GM23248 (cell line): Measurements from ENCODE around the gene TIPIN. TPM values are rescaled to one million over a fixed set of nuclear protein-coding genes. Genes with fewer than 3 reads are reported as not detected.
"Not testable (repeated sequence)": the region's sequence is repeated elsewhere in the genome, so short reads cannot be mapped to it uniquely, and the experiment has no call there.

Experiments used
- DNase-seq: peaks from one replicate; pipeline ENCODE4 v3.0.0-alpha.2; 2015
- H2AFZ ChIP-seq: fragments of 200-600 bp; sonication (generic); 2 replicates; pipeline ENCODE4 v1.6.1; 2016; ENCODE audit warnings: antibody characterized with exemption
- H3F3A ChIP-seq: fragments of 200-600 bp; sonication (generic); 2 replicates; pipeline ENCODE4 v1.6.1; 2016; ENCODE audit warnings: mild to moderate bottlenecking, antibody characterized with exemption, mixed run types; ENCODE audit not compliant: insufficient read depth
- H3K27ac ChIP-seq: fragments of 200-600 bp; sonication (generic); 2 replicates; pipeline ENCODE4 v1.5.1; 2016; ENCODE audit warnings: mild to moderate bottlenecking
- H3K27me3 ChIP-seq: fragments of 200-600 bp; sonication (generic); replicated peaks from 2 replicates; pipeline ENCODE4 v1.6.1; 2016; ENCODE audit warnings: mild to moderate bottlenecking; ENCODE audit not compliant: insufficient read depth
- H3K36me3 ChIP-seq: fragments of 200-600 bp; sonication (generic); 2 replicates; pipeline ENCODE4 v1.6.1; 2016; ENCODE audit warnings: low read depth, mild to moderate bottlenecking
- H3K4me1 ChIP-seq: fragments of 200-600 bp; sonication (generic); 2 replicates; pipeline ENCODE4 v1.6.1; 2016; ENCODE audit warnings: mild to moderate bottlenecking; ENCODE audit not compliant: insufficient read depth
- H3K4me2 ChIP-seq: fragments of 200-600 bp; sonication (generic); one replicate; pipeline ENCODE4 v1.6.1; 2016; ENCODE audit warnings: mild to moderate bottlenecking; ENCODE audit not compliant: unreplicated experiment
- H3K4me3 ChIP-seq: fragments of 200-600 bp; sonication (generic); 2 replicates; pipeline ENCODE4 v1.5.1; 2016; ENCODE audit warnings: mild to moderate bottlenecking
- H3K79me2 ChIP-seq: fragments of 200-600 bp; sonication (generic); 2 replicates; pipeline ENCODE4 v1.6.1; 2016; ENCODE audit warnings: mild to moderate bottlenecking; ENCODE audit not compliant: insufficient read depth
- H3K9ac ChIP-seq: fragments of 200-600 bp; sonication (generic); 2 replicates; pipeline ENCODE4 v1.6.1; 2016; ENCODE audit warnings: mild to moderate bottlenecking
- H3K9me2 ChIP-seq: fragments of 200-600 bp; sonication (generic); 2 replicates; pipeline ENCODE4 v1.6.1; 2016; ENCODE audit warnings: mixed run types, mild to moderate bottlenecking, moderate library complexity; ENCODE audit not compliant: insufficient read depth
- H3K9me3 ChIP-seq: fragments of 200-600 bp; sonication (generic); one replicate; pipeline ENCODE4 v1.6.1; 2017; ENCODE audit warnings: low read depth
- H4K20me1 ChIP-seq: fragments of 200-600 bp; sonication (generic); 2 replicates; pipeline ENCODE4 v1.6.0; 2016; ENCODE audit not compliant: insufficient read depth
- EZH2 ChIP-seq: fragments of 200-600 bp; sonication (generic); IDR thresholded peaks from 2 replicates; pipeline ENCODE4 v1.6.1; 2018; ENCODE audit warnings: antibody characterized with exemption, mild to moderate bottlenecking; ENCODE audit not compliant: insufficient read depth, poor library complexity, severe bottlenecking
- EZH2phosphoT487 ChIP-seq: fragments of 200-600 bp; sonication (generic); IDR thresholded peaks from 2 replicates; pipeline ENCODE4 v1.6.1; 2018; ENCODE audit warnings: antibody characterized with exemption, moderate library complexity, mild to moderate bottlenecking, low read depth; ENCODE audit not compliant: insufficient read depth
- WGBS, 2 experiments: methylation state at CpG; one replicate each; pipeline ENCODE4 v1.1.6; 2015 to 2017; ENCODE audit warnings: low lambda C conversion rate in 2 of 2, low coverage in 1 of 2; ENCODE audit errors: missing lambda C conversion rate in 2 of 2; 5-methylcytosine and 5-hydroxymethylcytosine counted together
- in situ Hi-C: fragments of 300-500 bp; cut with MboI; formaldehyde crosslinking; loops from 2 replicates; pipeline ENCODE4 v1.15.0; 2020
- polyA plus RNA-seq: library from polyadenylated mRNA; unstranded; fragments of >200 nt; fragmentation: Nextera tagmentation; extraction: Ambion mirVana; gene quantifications from 2 replicates; pipeline ENCODE4 v1.2.1, GENCODE V29; 2016
- total RNA-seq: library from RNA; depleted of rRNA; stranded (reverse); fragments of >200 nt; shearing (Covaris generic); gene quantifications from 2 replicates; pipeline ENCODE4 v1.2.3, GENCODE V29; 2014

Gene TIPIN
- total and polyA plus RNA-seq, 2 experiments from 2014 or later = 4.6 to 9.6 TPM

- in situ Hi-C loops = no loop called here
- no peak overlapping the region for H2AFZ ChIP-seq
- no peaks in the 10 kb centered on the region for H3K27me3 ChIP-seq
- no peak overlapping the region for H3K27ac ChIP-seq
- WGBS, 2 experiments = 80 to 96% methylated on average over 2 of the region's 2 CpGs
- H4K20me1 ChIP-seq = no peaks in the 10 kb centered on the region
- no peaks in the 10 kb centered on the region for H3K79me2 ChIP-seq
- H3K4me1 ChIP-seq = no peaks in the 10 kb centered on the region
- H3K9ac ChIP-seq = no peak overlapping the region
- TF ChIP-seq EZH2 (no peak), EZH2phosphoT487 (no peak)
- no peaks in the 10 kb centered on the region for H3F3A ChIP-seq
- no peak overlapping the region for H3K4me3 ChIP-seq
- no peak for DNase-seq
- no peaks in the 10 kb centered on the region for H3K9me2 ChIP-seq
- H3K4me2 ChIP-seq = no peak overlapping the region
- H3K36me3 ChIP-seq = peaks cover 6% of the 10 kb centered on the region; the same call in 1 of the 2 replicates
- no peaks in the 10 kb centered on the region for H3K9me3 ChIP-seq
These were observed 45.7 kb downstream of the TIPIN start for GRCh38 chr15:66310786-66311185.

GRCh38 chr15:66309828-66310227 is 46.7 kb downstream of the TIPIN start:
- no peak overlapping the region for H3K4me3 ChIP-seq
- no peaks in the 10 kb centered on the region for H3K79me2 ChIP-seq
- TF ChIP-seq EZH2 = no peak
- no peak for TF ChIP-seq EZH2phosphoT487
- H3F3A ChIP-seq = no peaks in the 10 kb centered on the region
- H3K9ac ChIP-seq = no peak overlapping the region
- H3K4me1 ChIP-seq = no peaks in the 10 kb centered on the region
- H4K20me1 ChIP-seq = no peaks in the 10 kb centered on the region
- H3K4me2 ChIP-seq = no peak overlapping the region
- 98 to 99% methylated on average over 3 of the region's 3 CpGs for WGBS, 2 experiments
- H3K9me3 ChIP-seq = no peaks in the 10 kb centered on the region
- in situ Hi-C loops = no loop called here
- no peaks in the 10 kb centered on the region for H3K9me2 ChIP-seq
- no peak overlapping the region for H2AFZ ChIP-seq
- peaks cover 6% of the 10 kb centered on the region; the same call in 1 of the 2 replicates for H3K36me3 ChIP-seq
- no peak overlapping the region for H3K27ac ChIP-seq
- no peaks in the 10 kb centered on the region for H3K27me3 ChIP-seq
- DNase-seq = no peak

- no peaks in the 10 kb centered on the region for H3K79me2 ChIP-seq
- no peaks in the 10 kb centered on the region for H4K20me1 ChIP-seq
- H3K4me1 ChIP-seq = peaks cover 7% of the 10 kb centered on the region; the same call in 1 of the 2 replicates
- H3K27ac ChIP-seq = no peak overlapping the region
- no peaks in the 10 kb centered on the region for H3K27me3 ChIP-seq
- no peak overlapping the region for H3K9ac ChIP-seq
- no peak overlapping the region for H2AFZ ChIP-seq
- in situ Hi-C loops = no loop called here
- H3F3A ChIP-seq = peaks cover under 1% of the 10 kb centered on the region; the same call in 1 of the 2 replicates
- TF ChIP-seq EZH2phosphoT487 (no peak), EZH2 (no peak)
- H3K9me2 ChIP-seq = no peaks in the 10 kb centered on the region
- no peaks in the 10 kb centered on the region for H3K9me3 ChIP-seq
- no peak overlapping the region for H3K4me3 ChIP-seq
- WGBS, 2 experiments = 81 to 90% methylated on average over 3 of the region's 3 CpGs
- peaks cover 6% of the 10 kb centered on the region; the same call in 1 of the 2 replicates for H3K36me3 ChIP-seq
- no peak for DNase-seq
- H3K4me2 ChIP-seq = no peak overlapping the region
These were observed 48.0 kb downstream of the TIPIN start for GRCh38 chr15:66308531-66308930.

GRCh38 chr15:66306381-66306780 is 50.1 kb downstream of the TIPIN start:
- in situ Hi-C loops = no loop called here
- H3K9me2 ChIP-seq = no peaks in the 10 kb centered on the region

GRCh38 chr15:66304425-66304824 is 52.1 kb downstream of the TIPIN start:
- in situ Hi-C loops, H3K9me2 ChIP-seq, H3K9me3 ChIP-seq, DNase-seq, H3K36me3 ChIP-seq, H2AFZ ChIP-seq, H3K79me2 ChIP-seq, H3K27me3 ChIP-seq, H3K27ac ChIP-seq, H3K4me2 ChIP-seq, H3K4me3 ChIP-seq, H4K20me1 ChIP-seq: not testable (repeated sequence)
- Histone ChIP-seq H3K4me1 (peaks cover 11% of the 10 kb centered on the region; the same call in 1 of the 2 replicates), H3F3A (peaks cover 13% of the 10 kb centered on the region), H3K9ac (0 out of 2 replicates have a peak overlapping the region, but pooled peaks have one; percentile 8)
- WGBS, 2 experiments = 95 to 96% methylated on average over 10 of the region's 10 CpGs

More at GRCh38 chr15:66306381-66306780, 50.1 kb downstream of the TIPIN start:
- 93% methylated on average over 3 of the region's 3 CpGs for WGBS, 2 experiments
- TF ChIP-seq EZH2phosphoT487 = no peak
- no peak for TF ChIP-seq EZH2
- Histone ChIP-seq H3K9ac (no peak overlapping the region), H3K4me2 (no peak overlapping the region), H3K27ac (no peak overlapping the region), H3F3A (peaks cover 13% of the 10 kb centered on the region), H3K9me3 (no peaks in the 10 kb centered on the region), H3K4me1 (peaks cover 11% of the 10 kb centered on the region; the same call in 1 of the 2 replicates), H3K36me3 (peaks cover 6% of the 10 kb centered on the region; the same call in 1 of the 2 replicates), H3K4me3 (no peak overlapping the region), H3K27me3 (no peaks in the 10 kb centered on the region), H2AFZ (no peak overlapping the region), H3K79me2 (no peaks in the 10 kb centered on the region), H4K20me1 (no peaks in the 10 kb centered on the region)
- DNase-seq = no peak
